GM12891 (cell line): ENCODE data around the gene PTPRF.

Experiments used
- PAX5 ChIP-seq: IDR thresholded peaks from 2 replicates; pipeline ENCODE4 v1.6.1; 2011; ENCODE audit warnings: low read length, moderate library complexity, mild to moderate bottlenecking; ENCODE audit not compliant: insufficient read depth, severe bottlenecking
- POLR2A ChIP-seq: IDR thresholded peaks from 2 replicates; pipeline ENCODE4 v1.6.1; 2011; ENCODE audit warnings: low read depth, low read length, control low read depth
- POU2F2 ChIP-seq: IDR thresholded peaks from 2 replicates; pipeline ENCODE4 v1.6.1; 2011; ENCODE audit warnings: low read depth, mild to moderate bottlenecking, control low read depth, low read length, moderate library complexity
- SPI1 ChIP-seq: IDR thresholded peaks from 2 replicates; pipeline ENCODE4 v1.6.1; 2011; ENCODE audit warnings: low read depth, low read length, control low read depth

- TF ChIP-seq POLR2A (no peak), POU2F2 (no peak), PAX5 (no peak), SPI1 (no peak)
Observed at GRCh38 chr1:43588592-43588991, 57.9 kb downstream of the PTPRF start.
